ENCODE data around the gene UST.

UST gene

GRCh38 chr6:148822819-148823218, 76.0 kb downstream of the UST start:
- no peak for TF ChIP-seq CTCF (IDR thresholded peaks at IDR 0.05; ENCODE audit: control extremely low read depth, extremely low read depth, low read depth, missing control alignments)
- DNase-seq (ENCODE audit: extremely low spot score): no peak
- CTCF ChIA-PET: no interaction called here
- POLR2A ChIA-PET: no interaction called here

GRCh38 chr6:148824291-148824690, 77.5 kb downstream of the UST start:
- TF ChIP-seq CTCF (IDR thresholded peaks at IDR 0.05; ENCODE audit: control extremely low read depth, extremely low read depth, low read depth, missing control alignments): no peak
- POLR2A ChIA-PET: no interaction called here
- DNase-seq (ENCODE audit: extremely low spot score): no peak
- CTCF ChIA-PET: interaction anchor here (1.0 to 1.2 kb wide), 2 partner anchors 9 to 110 kb away, joined by 3 to 4 read pairs; no protein-coding TSS in a partner anchor

GRCh38 chr6:148824960-148825359, 78.1 kb downstream of the UST start:
- CTCF ChIA-PET: interaction anchor here (1.2 to 2.8 kb wide), 4 partner anchors 9 to 30 kb away, joined by 3 to 10 read pairs (median 3); no protein-coding TSS in a partner anchor
- DNase-seq (ENCODE audit: extremely low spot score): no peak
- TF ChIP-seq CTCF (IDR thresholded peaks at IDR 0.05; ENCODE audit: control extremely low read depth, extremely low read depth, low read depth, missing control alignments): no peak
- POLR2A ChIA-PET: no interaction called here

- POLR2A ChIA-PET: no interaction called here
- CTCF ChIA-PET: interaction anchor here (1.2 to 2.8 kb wide), 4 partner anchors 10 to 31 kb away, joined by 3 to 10 read pairs (median 3); no protein-coding TSS in a partner anchor
- TF ChIP-seq CTCF (IDR thresholded peaks at IDR 0.05; ENCODE audit: control extremely low read depth, extremely low read depth, low read depth, missing control alignments): no peak
- DNase-seq (ENCODE audit: extremely low spot score): no peak
Observed at GRCh38 chr6:148825492-148825891, 78.7 kb downstream of the UST start.

- no peak for DNase-seq (ENCODE audit: extremely low spot score)
- CTCF ChIA-PET: interaction anchor here (1.7 to 2.8 kb wide), 2 partner anchors 12 to 250 kb away, joined by 4 to 10 read pairs; no protein-coding TSS in a partner anchor
- POLR2A ChIA-PET: no interaction called here
- TF ChIP-seq CTCF (IDR thresholded peaks at IDR 0.05; ENCODE audit: control extremely low read depth, extremely low read depth, low read depth, missing control alignments): no peak
Observed at GRCh38 chr6:148827416-148828045, 80.7 kb downstream of the UST start.

GRCh38 chr6:148828047-148828446, 81.2 kb downstream of the UST start:
- no peak for DNase-seq (ENCODE audit: extremely low spot score)
- no peak for TF ChIP-seq CTCF (IDR thresholded peaks at IDR 0.05; ENCODE audit: control extremely low read depth, extremely low read depth, low read depth, missing control alignments)
- ChIA-PET POLR2A (no interaction called here), CTCF (interaction anchor here (1.7 kb wide), 1 partner anchor 250 kb away, joined by 4 read pairs; no protein-coding TSS in a partner anchor)

Data from GM10248 (cell line).